Body of pancreas (tissue), 4 donors: ENCODE measurements around the gene MYOCOS. TPM values are rescaled to one million over a fixed set of nuclear protein-coding genes. Genes with fewer than 3 reads are reported as not detected.

ENCODE experiments used
- ATAC-seq: fragments of 150-250 bp; one replicate; pipeline ENCODE4 v1.9.1; 2016
- DNase-seq, 4 donors: peaks; one replicate each; pipeline ENCODE4 v3.0.0-alpha.2; 2019
- H3K27ac ChIP-seq, 4 donors: fragments of 200-600 bp; sonication (generic); 1 replicate in 3 of 4; 2 replicates in 1 of 4; pipeline versions ENCODE4 v1.5.1 to v1.6.1; 2016 to 2019; ENCODE audit warnings: mild to moderate bottlenecking in 1 of 4, mixed read lengths in 1 of 4, moderate library complexity in 1 of 4
- H3K27me3 ChIP-seq, 2 donors: fragments of 200-600 bp; sonication (generic); one replicate each; pipeline ENCODE4 v1.6.0; 2016; ENCODE audit warnings: mild to moderate bottlenecking in 1 of 2
- H3K36me3 ChIP-seq, 2 donors: fragments of 200-600 bp; sonication (generic); replicated peaks in 1 of 2; 2 replicates each; pipeline ENCODE4 v1.5.1; 2016; ENCODE audit warnings: low read depth in 2 of 2; ENCODE audit not compliant: insufficient read depth in 1 of 2
- H3K4me1 ChIP-seq: fragments of 200-600 bp; sonication (generic); one replicate; pipeline ENCODE4 v1.6.0; 2016
- H3K4me3 ChIP-seq, 2 donors: fragments of 200-600 bp; sonication (generic); 1 replicate in 1 of 2; 2 replicates in 1 of 2; pipeline ENCODE4 v1.5.1; 2016 to 2019
- H3K9me3 ChIP-seq, 3 donors: fragments of 200-600 bp; sonication (generic); 1 replicate in 2 of 3; 2 replicates in 1 of 3; pipeline ENCODE4 v1.5.1; 2016
- CTCF ChIP-seq, 7 experiments: fragments of 450-650 bp in 4 of 7; fragments of 200-600 bp in 3 of 7; sonication (generic) in 3 of 7; IDR thresholded peaks; one replicate each; pipeline ENCODE4 v1.5.1; 2016 to 2019; ENCODE audit warnings: antibody characterized with exemption in 7 of 7
- POLR2A ChIP-seq, 3 donors: fragments of 450-650 bp; IDR thresholded peaks; one replicate each; pipeline ENCODE4 v1.6.1; 2016; ENCODE audit warnings: antibody characterized with exemption in 3 of 3, mild to moderate bottlenecking in 2 of 3
- WGBS, 2 donors: methylation state at CpG; one replicate each; pipeline ENCODE4 v1.1.5; 2017; 5-methylcytosine and 5-hydroxymethylcytosine counted together
- intact Hi-C: fragments of 100-400 bp; cut with DNase I; formaldehyde crosslinking; loops from one replicate; pipeline ENCODE4 v1.15.1; 2023
- total RNA-seq, 2 donors: library from RNA; depleted of rRNA; stranded (reverse); fragments of >200 nt; gene quantifications; one replicate each; pipeline ENCODE4 v1.1.0, GENCODE V29; 2016

The MYOCOS gene
- total RNA-seq, 2 donors from 2014 or later: not detected

GRCh38 chr1:171635661-171636060, 13.6 kb downstream of the MYOCOS start:
- Histone ChIP-seq H3K27me3 (no peaks in the 10 kb centered on the region), H3K9me3 (no peaks in the 10 kb centered on the region), H3K27ac (no peak overlapping the region), H3K36me3 (no peaks in the 10 kb centered on the region), H3K4me1 (no peaks in the 10 kb centered on the region), H3K4me3 (no peak overlapping the region)
- TF ChIP-seq POLR2A (IDR thresholded peaks at IDR 0.05) (no peak), CTCF (IDR thresholded peaks at IDR 0.05) (no peak)
- ATAC-seq: no peak
- no peak for DNase-seq
- intact Hi-C loops: no loop called here
- 76 to 82% methylated on average over 1 to 2 of the region's 2 CpGs for WGBS, 2 donors

- intact Hi-C loops: no loop called here
- TF ChIP-seq CTCF (IDR thresholded peaks at IDR 0.05) (no peak), POLR2A (IDR thresholded peaks at IDR 0.05) (no peak)
- Histone ChIP-seq H3K27me3 (no peaks in the 10 kb centered on the region), H3K9me3 (no peaks in the 10 kb centered on the region), H3K27ac (no peak overlapping the region), H3K4me1 (no peaks in the 10 kb centered on the region), H3K36me3 (no peaks in the 10 kb centered on the region), H3K4me3 (no peak overlapping the region)
- ATAC-seq: no peak
- no peak for DNase-seq
- 74 to 93% methylated on average over 2 to 11 of the region's 11 CpGs for WGBS, 2 donors
Observed at GRCh38 chr1:171636141-171636540, 14.1 kb downstream of the MYOCOS start.

- no peak for DNase-seq
Observed at GRCh38 chr1:171637928-171638576, 16.0 kb downstream of the MYOCOS start.

GRCh38 chr1:171640225-171640624, 18.2 kb downstream of the MYOCOS start:
- ATAC-seq (no peak), DNase-seq (no peak)
- intact Hi-C loops: no loop called here
- Histone ChIP-seq H3K9me3 (no peaks in the 10 kb centered on the region), H3K27ac (no peak overlapping the region), H3K4me1 (peaks cover 6% of the 10 kb centered on the region), H3K36me3 (no peaks in the 10 kb centered on the region), H3K4me3 (no peak overlapping the region), H3K27me3 (no peaks in the 10 kb centered on the region)
- TF ChIP-seq POLR2A (IDR thresholded peaks at IDR 0.05): no peak
- TF ChIP-seq CTCF (IDR thresholded peaks at IDR 0.05): no peak
- 68 to 79% methylated on average over 1 of the region's 1 CpG for WGBS, 2 donors

More at GRCh38 chr1:171637928-171638576, 16.0 kb downstream of the MYOCOS start:
- no peak overlapping the region for H3K4me3 ChIP-seq
- intact Hi-C loops: no loop called here
- TF ChIP-seq POLR2A (IDR thresholded peaks at IDR 0.05) (no peak), CTCF (IDR thresholded peaks at IDR 0.05) (no peak)
- 47 to 58% methylated on average over 4 of the region's 4 CpGs for WGBS, 2 donors
- no peak for ATAC-seq
- no peaks in the 10 kb centered on the region for H3K27me3 ChIP-seq
- H3K27ac ChIP-seq: no peak overlapping the region
- no peaks in the 10 kb centered on the region for H3K9me3 ChIP-seq
- H3K4me1 ChIP-seq: no peaks in the 10 kb centered on the region
- no peaks in the 10 kb centered on the region for H3K36me3 ChIP-seq
